HG03025 (cell line): Measurements from ENCODE around the gene TRPC6.

Experiments
- ATAC-seq: cut with Tn5 transposase; IDR thresholded peaks from one replicate; pipeline ENCODE4 v1.9.1; 2021; ENCODE audit warnings: mild to moderate bottlenecking, moderate library complexity; ENCODE audit not compliant: unreplicated experiment, low FRiP score

The TRPC6 gene

DNA sequence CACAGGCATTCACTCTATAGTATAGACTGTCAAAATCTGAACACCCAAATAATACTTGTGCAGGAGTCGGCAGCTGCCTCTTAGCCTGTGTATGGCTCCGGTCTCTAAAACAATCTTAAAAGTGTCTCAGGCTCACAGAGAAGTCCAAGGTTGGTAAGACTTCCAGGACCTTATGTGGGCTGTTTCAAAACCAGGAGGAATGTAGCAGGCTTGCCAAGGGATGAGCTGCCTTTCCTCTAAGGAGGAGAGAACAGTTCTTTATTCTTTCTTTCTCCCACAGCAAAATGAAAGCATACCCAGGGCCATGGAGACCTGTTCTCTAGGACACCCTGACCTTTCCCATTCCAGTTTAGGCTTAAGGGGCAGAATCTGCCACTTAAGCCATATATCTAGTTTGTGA lies 176.5 kb downstream of the TRPC6 start:
- ATAC-seq, result no peak
